ENCODE measurements around the gene LRRFIP1.
"Not testable (repeated sequence)": the region's sequence is repeated elsewhere in the genome, so short reads cannot be mapped to it uniquely, and the experiment has no call there.

Gene LRRFIP1

GRCh38 chr2:237594514-237594871 lies 32.9 kb upstream of the LRRFIP1 start:
- no peaks in the 10 kb centered on the region for H3K9me3 ChIP-seq (ENCODE audit: insufficient read depth, low read length, severe bottlenecking)
- no peaks in the 10 kb centered on the region; the same call in 1 of the 2 replicates for H4K20me1 ChIP-seq (ENCODE audit: insufficient read depth, low read length)
- H3K27me3 ChIP-seq (ENCODE audit: insufficient read depth, low read length, poor library complexity): no peaks in the 10 kb centered on the region
- H3K79me2 ChIP-seq (ENCODE audit: insufficient read depth, low read length): no peaks in the 10 kb centered on the region
- no peaks in the 10 kb centered on the region for H3K4me1 ChIP-seq (ENCODE audit: insufficient read depth, low read length)
- no peak overlapping the region for H3K4me3 ChIP-seq (ENCODE audit: low read depth in 1 of 2, low read length in 2 of 2)
- ATAC-seq (ENCODE audit: insufficient read depth, low read depth) (no peak), DNase-seq (no peak)
- no peak overlapping the region for H2AFZ ChIP-seq (ENCODE audit: low read depth, low read length)
- H3K4me2 ChIP-seq (ENCODE audit: insufficient read depth, low read length): no peak overlapping the region
- H3K36me3 ChIP-seq (ENCODE audit: insufficient read depth, low read length): no peaks in the 10 kb centered on the region
- H3K27ac ChIP-seq (ENCODE audit: low read length): no peak overlapping the region
- TF ChIP-seq, protein P1, sequence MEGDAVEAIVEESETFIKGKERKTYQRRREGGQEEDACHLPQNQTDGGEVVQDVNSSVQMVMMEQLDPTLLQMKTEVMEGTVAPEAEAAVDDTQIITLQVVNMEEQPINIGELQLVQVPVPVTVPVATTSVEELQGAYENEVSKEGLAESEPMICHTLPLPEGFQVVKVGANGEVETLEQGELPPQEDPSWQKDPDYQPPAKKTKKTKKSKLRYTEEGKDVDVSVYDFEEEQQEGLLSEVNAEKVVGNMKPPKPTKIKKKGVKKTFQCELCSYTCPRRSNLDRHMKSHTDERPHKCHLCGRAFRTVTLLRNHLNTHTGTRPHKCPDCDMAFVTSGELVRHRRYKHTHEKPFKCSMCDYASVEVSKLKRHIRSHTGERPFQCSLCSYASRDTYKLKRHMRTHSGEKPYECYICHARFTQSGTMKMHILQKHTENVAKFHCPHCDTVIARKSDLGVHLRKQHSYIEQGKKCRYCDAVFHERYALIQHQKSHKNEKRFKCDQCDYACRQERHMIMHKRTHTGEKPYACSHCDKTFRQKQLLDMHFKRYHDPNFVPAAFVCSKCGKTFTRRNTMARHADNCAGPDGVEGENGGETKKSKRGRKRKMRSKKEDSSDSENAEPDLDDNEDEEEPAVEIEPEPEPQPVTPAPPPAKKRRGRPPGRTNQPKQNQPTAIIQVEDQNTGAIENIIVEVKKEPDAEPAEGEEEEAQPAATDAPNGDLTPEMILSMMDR (IDR thresholded peaks at IDR 0.05; ENCODE audit: borderline replicate concordance, extremely low read depth, low read length, poor library complexity, severe bottlenecking): no peak
- TF ChIP-seq EZH2 (IDR thresholded peaks at IDR 0.05; ENCODE audit: borderline replicate concordance, low read depth, low read length, severe bottlenecking): no peak
- H3K9ac ChIP-seq (ENCODE audit: low read depth, low read length): no peak overlapping the region

GRCh38 chr2:237595829-237596519 lies 31.4 kb upstream of the LRRFIP1 start:
- not testable (repeated sequence) for H3K4me3 ChIP-seq (ENCODE audit: low read depth in 1 of 2, low read length in 2 of 2); ATAC-seq (ENCODE audit: insufficient read depth, low read depth); H2AFZ ChIP-seq (ENCODE audit: low read depth, low read length); H4K20me1 ChIP-seq (ENCODE audit: insufficient read depth, low read length); H3K27ac ChIP-seq (ENCODE audit: low read length); H3K9ac ChIP-seq (ENCODE audit: low read depth, low read length); H3K79me2 ChIP-seq (ENCODE audit: insufficient read depth, low read length); H3K36me3 ChIP-seq (ENCODE audit: insufficient read depth, low read length); H3K4me1 ChIP-seq (ENCODE audit: insufficient read depth, low read length); H3K27me3 ChIP-seq (ENCODE audit: insufficient read depth, low read length, poor library complexity); H3K9me3 ChIP-seq (ENCODE audit: insufficient read depth, low read length, severe bottlenecking); DNase-seq; H3K4me2 ChIP-seq (ENCODE audit: insufficient read depth, low read length)

DNA sequence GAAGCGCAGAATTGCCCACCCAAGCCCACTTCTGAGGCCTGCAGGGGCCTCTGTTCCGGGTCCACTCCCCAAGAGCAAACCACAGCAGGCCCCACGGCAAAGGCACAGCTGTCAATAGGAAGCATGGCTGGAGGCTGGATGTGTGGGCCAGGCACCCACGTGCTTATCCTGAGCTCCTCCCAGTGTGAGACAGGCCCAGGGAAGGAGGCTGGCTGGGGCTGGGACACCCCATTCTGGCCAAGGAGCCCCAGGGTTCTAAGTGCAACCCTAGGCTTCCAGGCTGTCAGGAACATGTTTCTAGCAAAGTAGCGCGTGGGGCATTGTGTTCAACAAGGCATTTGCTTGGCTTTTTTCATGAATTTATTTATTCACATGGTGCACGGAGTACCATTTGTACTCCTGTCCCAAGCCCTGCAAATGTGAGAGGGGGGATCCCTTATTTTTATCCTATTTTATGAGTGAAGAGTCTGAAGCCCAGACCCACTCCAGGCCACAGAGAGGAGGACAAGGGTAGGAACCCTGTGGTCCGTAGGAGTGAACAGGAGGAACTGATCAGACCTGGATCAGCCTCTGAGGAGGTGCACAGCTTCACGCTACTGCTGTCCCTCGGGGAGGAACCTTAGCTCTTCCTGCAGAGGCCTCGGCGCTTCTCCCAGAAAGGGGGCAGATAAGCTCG lies 30.7 kb upstream of the LRRFIP1 start:
- TF ChIP-seq, protein P1 (IDR thresholded peaks at IDR 0.05; ENCODE audit: borderline replicate concordance, extremely low read depth, low read length, poor library complexity, severe bottlenecking): no peak
- TF ChIP-seq EZH2 (IDR thresholded peaks at IDR 0.05; ENCODE audit: borderline replicate concordance, low read depth, low read length, severe bottlenecking): no peak

More for the DNA sequence above, 30.7 kb upstream of the LRRFIP1 start:
- no peaks in the 10 kb centered on the region; the same call in 1 of the 2 replicates for H4K20me1 ChIP-seq (ENCODE audit: insufficient read depth, low read length)
- H3K9ac ChIP-seq (ENCODE audit: low read depth, low read length): no peak overlapping the region
- H3K36me3 ChIP-seq (ENCODE audit: insufficient read depth, low read length): no peaks in the 10 kb centered on the region
- DNase-seq (no peak), ATAC-seq (ENCODE audit: insufficient read depth, low read depth) (no peak)
- H3K4me3 ChIP-seq (ENCODE audit: low read depth in 1 of 2, low read length in 2 of 2): no peak overlapping the region
- H3K27me3 ChIP-seq (ENCODE audit: insufficient read depth, low read length, poor library complexity): no peaks in the 10 kb centered on the region
- no peaks in the 10 kb centered on the region for H3K9me3 ChIP-seq (ENCODE audit: insufficient read depth, low read length, severe bottlenecking)
- H3K4me2 ChIP-seq (ENCODE audit: insufficient read depth, low read length): no peak overlapping the region
- no peaks in the 10 kb centered on the region for H3K4me1 ChIP-seq (ENCODE audit: insufficient read depth, low read length)
- no peak overlapping the region for H3K27ac ChIP-seq (ENCODE audit: low read length)
- no peak overlapping the region for H2AFZ ChIP-seq (ENCODE audit: low read depth, low read length)
- no peaks in the 10 kb centered on the region for H3K79me2 ChIP-seq (ENCODE audit: insufficient read depth, low read length)
